ENCODE measurements around the gene DGLUCY. TPM values are rescaled to one million over a fixed set of nuclear protein-coding genes. Genes with fewer than 3 reads are reported as not detected.

The DGLUCY gene
- total and polyA plus RNA-seq, 10 donors = 24.1 to 134 (median 96.7) TPM

DNA sequence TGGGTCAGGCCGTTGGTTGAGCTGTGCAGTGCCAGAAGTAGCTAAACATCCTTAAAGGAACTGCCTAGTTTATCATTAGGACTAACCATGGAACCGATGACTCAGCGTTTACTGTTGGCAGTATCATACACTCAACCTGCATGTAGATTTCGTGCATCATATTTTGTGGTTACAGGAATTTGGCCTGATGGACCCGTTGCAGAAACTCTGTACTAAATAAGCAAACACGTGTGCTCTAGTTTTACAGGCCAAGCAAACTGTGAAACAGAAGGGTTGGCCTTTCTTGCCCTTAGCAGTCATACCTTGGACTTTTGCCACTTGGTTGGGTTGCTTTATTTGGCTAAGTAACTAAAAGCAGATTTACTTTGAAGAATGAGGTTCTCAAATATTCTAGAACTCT lies 35.6 kb downstream of the DGLUCY start:
- Histone ChIP-seq H3K27ac (no peak overlapping the region), H3K9me3 (no peaks in the 10 kb centered on the region), H3K27me3 (replicated peaks in 1 of 7) (no peaks in the 10 kb centered on the region), H3K36me3 (peaks cover 0 to 92% (median 30%) of the 10 kb centered on the region in 6 donors), H3K4me3 (no peak overlapping the region), H3K4me1 (peaks cover 0 to 14% (median 7%) of the 10 kb centered on the region in 6 donors)
- TF ChIP-seq POLR2AphosphoS5 (IDR thresholded peaks at IDR 0.05) (no peak), POLR2A (IDR thresholded peaks at IDR 0.05) (no peak)
- TF ChIP-seq, protein P1, sequence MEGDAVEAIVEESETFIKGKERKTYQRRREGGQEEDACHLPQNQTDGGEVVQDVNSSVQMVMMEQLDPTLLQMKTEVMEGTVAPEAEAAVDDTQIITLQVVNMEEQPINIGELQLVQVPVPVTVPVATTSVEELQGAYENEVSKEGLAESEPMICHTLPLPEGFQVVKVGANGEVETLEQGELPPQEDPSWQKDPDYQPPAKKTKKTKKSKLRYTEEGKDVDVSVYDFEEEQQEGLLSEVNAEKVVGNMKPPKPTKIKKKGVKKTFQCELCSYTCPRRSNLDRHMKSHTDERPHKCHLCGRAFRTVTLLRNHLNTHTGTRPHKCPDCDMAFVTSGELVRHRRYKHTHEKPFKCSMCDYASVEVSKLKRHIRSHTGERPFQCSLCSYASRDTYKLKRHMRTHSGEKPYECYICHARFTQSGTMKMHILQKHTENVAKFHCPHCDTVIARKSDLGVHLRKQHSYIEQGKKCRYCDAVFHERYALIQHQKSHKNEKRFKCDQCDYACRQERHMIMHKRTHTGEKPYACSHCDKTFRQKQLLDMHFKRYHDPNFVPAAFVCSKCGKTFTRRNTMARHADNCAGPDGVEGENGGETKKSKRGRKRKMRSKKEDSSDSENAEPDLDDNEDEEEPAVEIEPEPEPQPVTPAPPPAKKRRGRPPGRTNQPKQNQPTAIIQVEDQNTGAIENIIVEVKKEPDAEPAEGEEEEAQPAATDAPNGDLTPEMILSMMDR (IDR thresholded peaks at IDR 0.05 in 8 of 11, conservative IDR thresholded peaks at IDR 0.05 in 3 of 11) = no peak
- intact Hi-C loops (cut with DNase I; ENCODE audit: low total_unique reads) = no loop called here
- WGBS, 5 donors = 39 to 57% (median 47%) methylated on average over 6 of the region's 6 CpGs
- DNase-seq = no peak

DNA sequence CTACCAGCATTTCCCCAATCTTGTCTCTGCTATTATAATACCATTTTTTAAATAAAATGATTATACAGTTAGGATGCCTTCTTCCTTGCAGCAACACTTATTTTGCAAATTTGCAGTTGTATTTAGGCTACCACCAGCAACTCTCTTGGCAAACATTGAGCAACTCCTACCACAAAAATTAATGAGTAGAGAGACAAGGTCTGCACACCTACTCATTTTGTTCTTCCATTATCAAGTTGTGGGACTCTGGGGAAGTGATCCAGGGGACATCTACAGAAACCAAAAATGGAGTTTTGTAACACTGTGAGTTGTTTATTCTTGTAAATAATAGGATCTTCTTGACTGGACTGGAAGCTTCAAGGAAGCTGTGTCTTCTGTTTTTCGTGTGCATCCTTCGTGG lies 38.6 kb downstream of the DGLUCY start:
- DNase-seq = no peak
- Histone ChIP-seq H3K27ac (no peak overlapping the region), H3K4me3 (no peak overlapping the region), H3K27me3 (replicated peaks in 1 of 7) (no peaks in the 10 kb centered on the region), H3K9me3 (no peaks in the 10 kb centered on the region), H3K4me1 (peaks cover 0 to 17% (median 7%) of the 10 kb centered on the region in 6 donors), H3K36me3 (peaks cover 0 to 75% (median 17%) of the 10 kb centered on the region in 6 donors)
- WGBS, 5 donors = 30 to 41% (median 40%) methylated on average over 2 of the region's 2 CpGs
- TF ChIP-seq, protein P1 (IDR thresholded peaks at IDR 0.05 in 8 of 11, conservative IDR thresholded peaks at IDR 0.05 in 3 of 11) = no peak
- TF ChIP-seq POLR2A (IDR thresholded peaks at IDR 0.05) = no peak
- no peak for TF ChIP-seq POLR2AphosphoS5 (IDR thresholded peaks at IDR 0.05)
- intact Hi-C loops (cut with DNase I; ENCODE audit: low total_unique reads) = no loop called here

DNA sequence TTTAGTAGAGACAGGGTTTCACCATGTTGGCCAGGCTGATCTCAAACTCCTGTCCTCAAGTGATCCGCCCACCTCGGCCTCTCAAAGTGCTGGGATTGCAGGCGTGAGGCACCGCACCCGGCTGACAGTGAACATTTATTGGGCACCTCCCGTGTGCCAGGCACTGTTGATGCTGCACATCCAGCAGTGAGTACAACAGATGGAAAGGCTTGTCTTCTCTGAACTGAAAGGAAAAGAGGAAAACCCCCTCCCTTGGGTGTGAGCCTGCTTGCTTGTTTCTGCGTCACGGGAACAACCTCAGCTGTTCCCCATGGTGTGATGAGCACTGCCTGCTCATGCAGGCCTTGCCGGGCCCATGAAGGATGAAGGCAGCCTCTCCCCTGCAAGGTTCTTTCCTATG lies 39.5 kb downstream of the DGLUCY start:
- TF ChIP-seq POLR2AphosphoS5 (IDR thresholded peaks at IDR 0.05) = peak in 2 of 3 donors; percentile 3 to 16
- TF ChIP-seq, protein P1 (IDR thresholded peaks at IDR 0.05 in 8 of 11, conservative IDR thresholded peaks at IDR 0.05 in 3 of 11) = no peak
- intact Hi-C loops (cut with DNase I; ENCODE audit: low total_unique reads) = no loop called here
- Histone ChIP-seq H3K4me1 (peaks cover 0 to 17% (median 7%) of the 10 kb centered on the region in 6 donors), H3K4me3 (no peak overlapping the region), H3K36me3 (peaks cover 0 to 75% (median 19%) of the 10 kb centered on the region in 6 donors), H3K27me3 (replicated peaks in 1 of 7) (no peaks in the 10 kb centered on the region), H3K27ac (no peak overlapping the region), H3K9me3 (no peaks in the 10 kb centered on the region)
- no peak for DNase-seq
- WGBS, 5 donors = 89 to 95% (median 91%) methylated on average over 9 of the region's 9 CpGs

DNA sequence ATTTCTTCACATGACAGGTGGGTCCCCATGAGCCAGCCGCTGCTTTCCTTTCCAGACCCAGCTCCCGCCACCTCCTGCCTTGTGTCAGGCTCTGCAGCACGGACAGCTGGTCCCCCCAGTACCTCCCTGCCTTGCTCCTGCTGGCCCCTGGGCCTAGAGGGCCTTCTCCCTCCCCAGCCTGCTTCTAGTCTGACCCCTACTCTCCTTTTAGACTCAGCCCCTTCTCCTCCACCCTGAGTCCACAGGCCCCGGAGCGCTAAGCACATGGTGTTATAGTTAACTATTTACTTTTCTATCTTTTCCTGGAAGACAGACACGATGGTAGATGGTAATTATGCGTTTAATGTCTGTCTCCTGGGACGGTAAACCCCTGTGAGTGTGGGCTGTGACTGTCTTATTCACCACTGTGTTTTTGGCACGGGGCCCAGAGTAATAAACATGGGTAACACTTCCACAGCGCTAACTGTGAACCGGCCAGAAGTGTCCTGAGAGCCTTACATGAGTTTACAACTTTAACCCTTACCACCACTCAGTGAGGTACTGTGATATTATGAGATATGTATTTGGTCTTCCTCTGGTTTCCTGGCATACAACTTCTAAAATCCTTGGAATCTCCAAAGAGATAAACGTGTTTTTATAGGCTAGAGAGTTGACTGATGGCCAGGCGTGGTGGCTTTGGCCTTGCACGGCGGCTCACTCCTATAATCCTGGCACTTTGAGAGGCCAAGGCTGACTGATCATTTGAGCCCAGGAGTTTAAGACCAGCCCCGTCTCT lies 41.2 kb downstream of the DGLUCY start:
- no peak for DNase-seq
- H3K27me3 ChIP-seq (replicated peaks in 1 of 7) = no peaks in the 10 kb centered on the region
- WGBS, 5 donors = 38 to 54% (median 50%) methylated on average over 16 of the region's 16 CpGs
- TF ChIP-seq POLR2AphosphoS5 (IDR thresholded peaks at IDR 0.05) = peak in 2 of 3 donors; percentile 5 to 13
- TF ChIP-seq, protein P1 (IDR thresholded peaks at IDR 0.05 in 8 of 11, conservative IDR thresholded peaks at IDR 0.05 in 3 of 11) = no peak
- H3K36me3 ChIP-seq = peaks cover 0 to 75% (median 31%) of the 10 kb centered on the region in 6 donors
- H3K4me3 ChIP-seq = no peak overlapping the region
- no peaks in the 10 kb centered on the region for H3K9me3 ChIP-seq
- peaks cover 0 to 17% (median 7%) of the 10 kb centered on the region in 6 donors for H3K4me1 ChIP-seq
- no peak overlapping the region for H3K27ac ChIP-seq
- intact Hi-C loops (cut with DNase I; ENCODE audit: low total_unique reads) = no loop called here

All from spleen (tissue), 11 donors.